GM21619 (cell line): ENCODE data around the gene KLF15.

Source experiments
- ATAC-seq: cut with Tn5 transposase; IDR thresholded peaks from one replicate; pipeline ENCODE4 v1.9.1; 2021; ENCODE audit not compliant: unreplicated experiment

The KLF15 gene

DNA sequence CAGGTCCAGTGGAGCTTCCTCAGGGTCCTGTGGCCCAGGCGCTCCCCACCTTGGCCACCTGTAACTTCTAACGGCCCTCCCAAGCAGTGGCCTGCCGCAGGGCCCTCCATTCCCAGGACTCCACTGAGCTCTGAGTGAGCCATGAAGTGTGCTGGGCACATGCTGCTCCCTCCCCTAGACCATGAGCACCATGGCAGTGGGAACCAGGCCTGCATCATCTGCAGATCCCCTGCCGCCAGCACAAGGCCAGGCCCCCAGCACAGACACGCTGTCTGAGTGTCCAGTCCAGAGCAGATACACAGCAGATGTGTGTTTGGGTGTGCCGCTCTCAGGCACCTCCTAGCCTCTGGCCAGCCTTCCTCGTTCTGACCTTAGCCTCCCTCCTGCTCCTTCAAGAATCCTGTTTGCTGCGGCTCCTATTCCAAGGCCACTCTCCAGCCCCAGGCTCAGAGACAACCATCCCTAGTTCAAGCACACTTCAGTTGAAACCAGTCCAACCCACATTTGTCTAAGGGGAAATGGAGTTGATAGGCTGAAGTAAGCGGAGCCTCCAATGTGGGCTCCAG is 7.0 kb upstream of the KLF15 start:
- no peak for ATAC-seq

DNA sequence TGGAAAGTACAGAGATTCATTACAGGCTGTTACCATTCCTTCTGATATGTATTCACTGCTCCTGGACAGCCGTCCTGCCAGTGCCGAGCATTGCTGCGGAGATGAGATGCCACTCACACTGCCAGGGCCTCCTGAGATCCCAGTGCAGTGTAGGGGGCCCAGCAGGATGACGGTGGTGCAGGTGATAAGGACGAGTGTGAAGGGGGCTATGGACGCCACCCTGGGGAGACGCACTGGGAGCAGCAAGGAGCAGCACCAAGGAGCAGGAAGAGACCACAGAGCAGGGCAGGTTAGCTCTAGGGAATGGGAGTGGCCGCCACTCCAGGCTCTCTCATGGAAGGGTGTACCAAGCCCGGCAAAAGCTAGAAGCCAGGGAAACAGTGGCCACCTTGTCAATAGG is 4.0 kb upstream of the KLF15 start:
- ATAC-seq, result no peak

DNA sequence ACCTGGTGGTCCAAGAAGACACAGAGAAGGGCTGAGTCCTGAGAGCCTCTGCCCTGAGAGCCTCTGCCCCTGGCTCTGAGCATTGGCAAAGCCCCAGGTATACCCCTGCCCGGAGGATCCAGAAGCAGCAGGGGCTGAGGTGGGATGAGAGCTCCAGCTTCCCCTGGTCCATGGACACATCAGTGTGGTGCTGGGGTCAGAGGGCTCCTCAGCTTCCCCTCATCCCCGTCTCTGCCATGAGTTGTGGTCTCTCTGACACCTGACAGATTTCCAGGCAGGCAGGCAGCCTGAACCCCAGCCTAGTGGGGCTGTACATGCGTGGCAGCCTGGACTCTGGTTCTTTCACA is 3.5 kb upstream of the KLF15 start:
- no peak for ATAC-seq

DNA sequence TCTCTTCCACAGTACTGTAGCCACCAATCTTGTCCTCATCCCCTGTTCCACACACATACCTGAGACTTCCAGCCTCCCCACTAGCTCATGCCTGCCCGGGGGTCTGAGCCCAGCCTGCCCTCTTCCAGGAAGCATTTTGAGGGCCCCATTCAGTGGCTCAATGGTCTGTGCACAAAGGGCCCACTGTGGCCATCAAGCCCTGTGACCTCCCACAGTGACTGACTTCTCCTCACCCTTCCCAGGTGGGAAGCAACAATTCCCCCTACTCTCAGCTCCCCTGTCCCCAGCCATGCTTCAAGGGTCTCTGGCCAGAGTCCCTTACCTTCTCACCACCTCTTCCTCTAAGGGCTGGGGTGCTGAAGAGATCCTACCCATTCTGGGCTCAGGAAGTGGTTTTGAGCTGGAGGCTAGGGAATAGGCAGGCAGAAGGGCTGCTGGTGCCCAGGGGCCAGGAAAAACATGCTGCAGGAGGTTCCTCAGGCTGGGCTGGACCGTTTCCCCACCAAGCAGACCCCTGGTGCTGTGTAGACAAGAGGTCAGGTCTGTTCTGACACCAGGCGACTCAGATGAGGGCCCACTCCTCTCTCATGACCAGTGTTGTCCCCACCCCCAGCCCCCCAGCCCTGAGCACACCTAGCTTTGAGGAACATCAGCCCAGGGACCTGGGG is 3.0 kb upstream of the KLF15 start:
- no peak for ATAC-seq

DNA sequence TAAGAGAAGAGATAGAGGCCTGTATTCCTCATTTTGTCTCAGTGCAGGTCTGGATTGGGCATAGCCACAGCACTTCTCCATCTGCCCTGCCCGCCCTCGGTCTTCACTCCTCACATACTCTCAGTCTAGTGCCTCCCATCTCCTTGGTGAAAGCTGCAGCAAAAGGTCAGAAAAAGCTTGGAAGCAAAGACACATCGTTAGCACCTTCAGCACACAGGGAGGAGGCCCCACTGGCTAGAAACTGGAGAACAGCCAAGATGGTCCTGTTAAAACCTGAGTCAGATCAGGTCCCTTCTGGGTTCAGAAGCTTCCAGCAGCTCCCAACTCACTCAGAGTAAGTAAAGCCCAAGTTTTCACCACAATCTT is 1.6 kb upstream of the KLF15 start:
- no peak for ATAC-seq

DNA sequence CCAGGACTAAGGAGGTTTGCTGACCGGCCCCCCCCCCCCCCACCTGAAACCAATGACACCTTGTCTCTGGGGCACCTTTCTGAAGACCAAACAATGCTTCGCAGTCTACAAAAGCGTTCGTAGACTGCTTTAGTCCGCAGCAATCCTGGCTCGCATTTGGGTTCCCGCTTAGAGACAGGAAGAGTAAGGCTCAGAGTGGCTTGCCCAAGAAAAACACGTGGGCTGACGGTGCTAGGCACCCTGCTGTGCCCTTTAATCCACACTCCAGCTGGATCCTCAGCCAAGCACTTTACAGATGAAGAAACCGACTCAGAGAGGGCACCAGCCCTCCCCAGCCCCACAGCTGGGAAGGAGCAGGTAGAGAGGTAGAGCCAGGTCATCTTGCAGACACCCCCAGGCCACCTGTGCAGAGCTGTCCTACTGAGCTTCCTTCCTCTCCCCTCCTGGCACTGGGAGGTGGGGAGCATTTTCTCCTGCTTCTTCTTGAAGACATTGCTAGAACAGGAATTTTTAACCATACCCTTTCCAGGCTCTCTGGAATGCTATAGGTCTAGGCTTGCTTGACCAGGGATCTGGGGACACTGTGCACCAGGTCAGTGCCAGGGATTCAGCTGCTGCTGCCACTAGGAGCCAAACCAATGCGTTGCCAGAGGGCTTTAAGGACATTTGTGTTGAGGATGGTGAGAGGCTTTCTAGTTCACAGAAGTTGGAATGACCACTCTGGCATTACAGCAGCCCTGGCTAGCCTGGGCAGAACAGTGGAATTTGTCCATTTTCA is 1.0 kb upstream of the KLF15 start:
- ATAC-seq, result no peak

DNA sequence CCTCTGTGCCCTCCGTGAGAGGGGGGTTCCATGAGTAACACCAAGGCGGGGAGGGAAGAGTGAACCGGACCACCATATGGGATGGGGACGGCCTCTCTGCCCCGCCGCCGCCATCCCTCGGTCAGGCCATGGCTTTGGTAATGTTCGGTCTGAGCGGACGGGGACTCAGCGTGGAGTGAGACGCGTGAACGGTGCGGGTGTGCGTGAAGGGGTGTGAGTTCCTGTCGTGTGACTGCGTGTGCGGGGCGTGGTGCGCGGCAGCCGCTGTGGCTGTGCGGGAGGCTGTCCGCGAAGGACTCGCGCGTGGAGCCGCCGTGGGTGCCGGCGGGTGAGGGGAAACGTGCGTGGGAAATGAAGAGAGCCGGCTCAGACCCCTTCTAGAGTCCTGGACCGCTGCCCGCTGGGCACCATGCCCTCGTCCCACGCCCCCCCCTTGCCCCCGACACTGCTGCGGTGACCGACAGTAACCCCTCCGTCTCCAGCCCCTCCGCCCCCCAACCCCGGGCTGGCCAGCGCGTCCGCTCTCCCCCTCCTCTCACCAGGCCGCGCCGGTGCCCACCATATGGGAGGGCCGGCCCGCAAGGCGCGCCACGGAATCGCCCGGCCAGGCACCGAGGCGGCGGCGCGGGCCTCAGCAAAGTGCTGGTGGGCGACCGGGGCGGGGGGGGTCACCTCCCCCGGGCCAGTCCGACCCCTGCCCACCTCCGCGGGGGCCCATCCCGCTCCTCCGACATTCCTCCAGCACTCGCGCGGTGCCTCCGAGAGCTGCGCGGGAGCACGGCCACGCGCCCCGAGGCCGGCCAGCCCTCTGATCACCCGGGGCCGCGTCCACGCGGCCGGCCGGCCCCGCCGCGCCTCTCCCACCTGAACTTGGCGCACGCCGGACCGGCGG is 589 bp downstream of the KLF15 start:
- ATAC-seq, result no peak

DNA sequence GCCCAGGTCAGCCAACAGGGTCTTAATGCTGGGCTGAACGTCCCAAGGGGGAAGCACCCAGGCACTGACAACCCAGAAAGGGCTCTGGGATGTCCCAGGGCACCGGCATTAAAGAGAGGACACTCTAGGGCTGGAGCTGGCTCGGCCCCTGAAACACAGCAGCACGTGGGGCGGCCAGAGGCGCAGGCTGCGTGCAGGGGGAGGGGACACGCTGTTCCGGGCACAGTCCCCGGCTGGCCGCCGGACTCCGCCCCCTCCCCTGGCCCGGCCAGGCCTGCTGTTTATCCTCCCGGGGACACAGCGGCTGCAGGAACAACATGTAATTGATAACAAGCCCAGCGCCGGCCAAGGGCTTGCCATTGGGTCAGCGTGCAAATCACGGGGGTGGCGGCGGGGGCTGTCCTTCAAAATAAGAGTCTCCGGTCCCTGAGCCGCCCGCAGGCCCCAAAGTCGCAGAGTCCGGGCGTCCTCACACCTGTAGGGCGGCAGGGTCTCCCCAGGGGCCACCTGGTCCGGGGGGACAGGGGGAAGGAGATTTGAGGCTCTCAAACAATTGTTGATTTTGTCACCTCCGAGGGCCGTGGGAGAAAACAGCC is 1.3 kb downstream of the KLF15 start:
- ATAC-seq, result no peak

DNA sequence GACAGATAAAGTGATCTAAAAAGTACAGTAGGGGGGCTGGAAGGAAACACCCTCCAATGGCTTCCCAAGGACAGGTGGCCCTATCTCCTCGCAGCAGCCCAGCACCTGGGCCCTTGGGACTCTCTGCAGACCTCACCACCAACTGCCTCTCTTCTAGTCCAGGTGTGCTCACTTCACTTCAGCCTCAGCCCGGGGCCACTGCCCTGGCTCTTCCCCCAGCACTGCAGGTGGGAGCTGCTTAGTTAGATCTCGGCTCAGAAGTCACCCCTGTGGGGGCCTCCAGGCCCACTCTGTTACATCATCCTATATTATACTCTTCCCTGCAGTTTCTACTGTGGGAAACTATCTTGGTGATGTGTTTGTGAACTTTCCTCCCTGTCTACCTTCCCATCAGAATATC is 2.0 kb downstream of the KLF15 start:
- no peak for ATAC-seq

DNA sequence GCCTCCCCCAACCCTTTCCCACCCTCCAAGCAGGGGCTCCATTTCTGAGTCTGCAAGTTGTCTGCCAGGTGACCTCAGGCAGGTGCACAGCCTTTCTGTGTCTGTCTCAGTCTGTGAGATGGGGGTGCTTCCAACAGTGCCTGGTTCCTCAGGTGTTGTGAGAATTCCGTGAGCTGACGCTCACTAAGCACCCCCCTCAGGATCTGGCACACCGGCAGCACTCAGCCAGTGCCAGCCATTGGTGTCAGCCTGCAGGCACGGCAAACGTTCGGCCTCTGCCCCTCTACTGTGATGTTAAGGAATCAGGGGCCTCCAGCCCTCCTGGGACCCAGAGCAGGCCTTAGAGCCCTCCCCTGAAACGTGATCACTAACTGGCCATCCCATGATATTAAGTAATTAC is 2.4 kb downstream of the KLF15 start:
- ATAC-seq, result no peak

DNA sequence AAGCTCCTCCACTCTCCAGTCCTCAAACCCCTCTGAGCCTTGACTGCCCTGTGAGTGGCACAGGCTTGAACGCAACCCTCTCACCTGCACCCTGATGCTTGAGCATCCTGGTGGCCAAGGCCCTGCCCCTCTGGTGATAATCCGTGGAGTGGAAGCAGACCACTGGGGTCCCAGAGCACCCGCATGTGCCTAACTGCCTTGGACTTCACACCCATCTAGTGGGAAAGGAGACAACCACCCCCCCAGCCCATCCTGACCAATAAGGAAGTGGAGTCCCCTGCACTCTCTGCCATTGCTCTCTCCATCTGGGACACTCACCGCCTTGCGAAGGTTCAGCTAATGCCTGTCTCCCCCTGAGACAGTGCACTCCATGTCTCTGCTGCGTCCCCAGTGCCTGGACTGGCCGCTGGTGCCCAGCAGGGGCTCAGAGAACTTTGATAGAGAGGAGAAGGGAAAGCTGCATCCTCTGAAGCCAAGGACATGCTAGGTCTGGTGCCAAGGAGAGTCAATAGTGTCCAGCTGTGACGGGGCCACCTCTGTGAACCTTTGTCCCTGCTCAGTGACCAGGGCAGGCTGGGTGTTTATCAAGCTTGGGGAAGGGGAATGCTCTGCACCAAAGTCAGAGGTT is 3.4 kb downstream of the KLF15 start:
- ATAC-seq, result no peak

DNA sequence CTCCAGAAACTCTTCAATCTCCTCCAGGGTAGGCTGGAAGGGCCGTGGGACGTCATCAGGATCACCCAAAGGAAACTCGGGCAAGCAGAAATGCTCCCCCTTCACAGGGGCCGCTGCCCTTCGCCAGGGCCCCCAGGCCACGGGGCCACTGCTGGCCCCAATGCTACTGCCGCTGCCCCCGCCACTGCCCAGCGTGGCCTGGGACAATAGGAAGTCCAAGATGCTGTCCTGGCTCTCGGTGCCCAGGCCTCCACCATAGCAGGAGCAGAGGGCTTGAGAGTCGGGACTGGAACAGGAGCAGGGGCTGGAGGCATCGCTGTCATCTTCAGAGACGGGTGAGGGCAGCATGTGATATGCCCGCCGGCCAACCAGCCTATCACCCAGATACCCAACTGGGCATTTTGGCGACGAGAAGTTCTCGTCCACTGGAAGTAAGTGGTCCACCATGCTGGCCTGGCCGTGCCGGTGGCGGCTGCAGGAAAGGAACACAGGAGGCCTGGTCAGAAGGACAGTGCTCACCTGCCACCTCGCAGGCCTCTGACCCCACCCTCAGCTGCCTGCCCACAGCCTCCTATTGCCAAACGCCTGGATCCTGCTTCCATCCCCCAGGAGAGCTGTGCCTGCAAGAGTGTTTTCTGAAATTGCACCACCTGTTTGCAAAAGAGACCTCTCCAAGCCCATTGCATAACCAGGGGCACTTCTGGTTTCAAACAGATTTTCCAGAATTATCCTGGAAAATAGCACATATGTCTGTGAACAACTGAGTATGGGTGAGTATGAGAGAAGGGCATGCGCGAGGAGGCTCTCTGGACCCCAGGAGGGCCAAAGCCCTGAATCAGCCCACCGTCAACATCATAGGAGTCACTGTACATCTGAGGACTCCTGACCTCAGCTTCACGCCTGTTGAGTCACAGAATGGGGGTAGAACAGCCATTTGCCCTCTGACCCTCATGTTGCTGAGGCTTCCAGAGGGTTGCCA is 4.4 kb downstream of the KLF15 start:
- no peak for ATAC-seq

DNA sequence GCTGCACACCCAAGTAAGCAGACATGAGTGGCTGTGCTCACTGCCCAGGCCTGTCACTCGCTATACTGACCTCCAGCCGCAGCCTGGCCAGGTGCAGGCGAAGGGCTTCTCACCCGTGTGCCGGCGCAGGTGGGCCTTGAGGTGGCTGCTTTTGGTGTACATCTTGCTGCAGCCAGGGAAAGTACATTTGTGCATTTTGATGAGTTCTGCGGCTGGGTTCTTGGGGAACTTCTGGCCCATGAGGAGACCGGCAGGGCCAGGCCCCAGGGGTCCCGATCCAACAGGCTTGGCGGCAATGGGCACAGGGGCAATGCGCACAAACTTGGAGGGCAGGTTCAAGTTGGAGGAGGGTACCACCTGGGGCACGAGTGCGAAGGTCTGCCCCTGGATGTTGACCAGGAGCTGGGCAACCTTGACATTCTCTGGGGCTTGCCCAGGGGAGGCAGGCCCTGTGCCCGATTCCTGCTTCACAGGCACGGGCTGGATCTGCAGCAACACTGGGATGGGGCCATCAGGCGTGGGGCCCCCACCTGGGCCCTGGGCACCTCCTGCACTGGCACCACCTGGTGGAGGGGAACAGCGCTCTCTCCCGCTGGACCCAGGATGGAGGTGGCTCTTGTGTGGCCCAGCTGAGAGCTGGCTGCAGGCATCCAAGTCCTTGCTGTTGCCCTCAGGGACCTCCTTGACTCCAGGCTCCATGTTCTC is 5.3 kb downstream of the KLF15 start:
- no peak for ATAC-seq

DNA sequence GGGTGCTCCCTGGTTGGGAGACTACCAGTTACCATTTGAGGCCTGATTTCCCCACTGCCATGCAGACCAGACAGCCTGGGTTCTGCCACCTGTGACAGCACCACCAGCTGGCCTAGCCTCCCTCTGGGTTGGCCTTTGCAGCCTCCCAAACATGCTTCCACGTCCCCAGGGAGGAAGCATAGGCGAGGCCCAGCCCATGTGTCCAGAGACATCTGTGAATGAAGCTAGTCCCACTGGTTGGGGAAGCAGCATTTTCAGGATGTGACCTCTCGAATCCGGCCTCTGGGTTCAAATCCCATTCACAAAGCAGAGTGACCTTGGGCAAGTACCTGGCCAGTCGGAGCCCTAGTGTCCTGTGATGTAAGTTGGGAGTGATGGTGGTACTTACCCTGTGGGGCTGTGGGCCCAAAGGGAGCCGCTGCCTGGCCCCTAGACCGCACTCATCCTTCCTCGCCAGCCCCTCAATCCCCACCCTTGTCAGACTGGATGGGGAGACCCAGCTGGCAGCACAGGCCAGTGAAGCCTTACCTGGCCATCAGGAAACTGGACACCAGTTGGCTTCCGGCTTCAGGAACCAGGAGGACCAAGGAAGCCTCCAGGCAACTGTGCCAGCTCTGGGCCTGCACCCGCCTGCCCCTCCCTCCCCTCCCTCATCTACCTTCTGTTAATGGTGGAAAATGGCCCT is 6.0 kb downstream of the KLF15 start:
- ATAC-seq, result no peak

DNA sequence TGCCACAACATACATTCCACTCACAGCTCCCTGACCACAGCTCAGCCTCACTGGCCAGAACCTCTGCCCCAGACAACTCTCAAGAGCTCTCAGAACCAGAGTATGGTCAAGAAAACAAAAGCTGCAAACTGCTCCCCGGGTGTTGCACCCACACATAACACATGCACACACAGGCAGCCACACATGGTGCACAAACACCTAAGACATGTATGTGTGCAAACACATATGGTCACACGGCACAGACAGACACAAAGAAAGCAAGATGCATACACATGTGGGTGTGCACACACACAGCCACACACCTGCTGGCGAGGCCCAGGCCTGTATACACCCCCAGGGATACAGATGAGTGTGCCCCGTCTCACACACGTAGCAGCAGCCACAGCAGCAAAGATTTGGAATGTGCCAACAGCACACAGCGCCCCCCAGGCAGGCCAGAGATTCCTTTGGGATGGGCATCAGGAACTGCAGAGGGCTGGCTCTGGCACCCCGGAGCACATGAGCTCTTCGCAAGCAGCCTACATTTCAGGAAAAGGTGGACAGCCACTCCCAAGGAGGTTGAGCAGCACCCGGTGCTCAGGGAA is 6.6 kb downstream of the KLF15 start:
- ATAC-seq, result no peak

DNA sequence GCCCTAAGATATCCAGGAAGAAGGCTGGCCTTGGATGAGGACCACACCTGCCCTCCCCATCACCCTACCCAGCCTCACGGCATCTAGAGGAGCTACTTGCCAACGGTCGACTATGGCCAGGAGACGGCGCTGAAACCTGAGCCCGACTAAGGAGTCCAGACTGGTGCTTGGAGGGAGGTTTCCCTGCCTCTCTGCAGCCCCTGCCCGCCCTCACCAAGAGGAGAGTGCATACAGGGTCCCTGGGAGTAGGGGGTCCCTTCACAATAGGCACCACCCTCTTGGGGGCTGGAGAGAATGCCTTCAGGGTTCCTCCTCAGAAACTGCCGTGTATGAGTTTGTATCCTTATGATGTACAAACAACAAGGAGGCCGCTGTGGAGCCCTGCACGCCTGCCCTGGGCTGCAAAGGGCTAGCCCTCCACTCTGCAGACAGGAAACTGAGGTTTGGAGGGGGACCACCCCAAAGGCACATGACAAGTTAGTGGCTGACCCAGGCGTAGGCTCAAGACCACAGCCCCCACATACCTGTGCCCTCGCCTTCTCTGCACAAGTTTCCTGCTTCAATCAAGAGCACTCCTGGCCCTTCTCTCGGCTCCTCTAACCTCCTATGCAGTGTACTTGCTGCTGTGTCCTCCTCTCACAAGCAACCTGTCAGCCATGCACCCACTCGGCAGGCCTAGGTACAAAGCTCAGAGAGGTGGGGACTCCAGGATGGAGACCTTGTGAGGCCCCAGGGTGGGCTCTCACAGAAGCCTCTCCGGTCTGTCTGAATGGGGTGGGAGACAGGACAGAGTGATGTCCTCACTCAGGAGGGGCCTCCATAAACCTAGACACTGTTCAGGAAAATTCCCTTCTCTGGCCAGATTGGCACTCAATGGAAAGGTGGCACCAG is 7.4 kb downstream of the KLF15 start:
- ATAC-seq, result no peak

DNA sequence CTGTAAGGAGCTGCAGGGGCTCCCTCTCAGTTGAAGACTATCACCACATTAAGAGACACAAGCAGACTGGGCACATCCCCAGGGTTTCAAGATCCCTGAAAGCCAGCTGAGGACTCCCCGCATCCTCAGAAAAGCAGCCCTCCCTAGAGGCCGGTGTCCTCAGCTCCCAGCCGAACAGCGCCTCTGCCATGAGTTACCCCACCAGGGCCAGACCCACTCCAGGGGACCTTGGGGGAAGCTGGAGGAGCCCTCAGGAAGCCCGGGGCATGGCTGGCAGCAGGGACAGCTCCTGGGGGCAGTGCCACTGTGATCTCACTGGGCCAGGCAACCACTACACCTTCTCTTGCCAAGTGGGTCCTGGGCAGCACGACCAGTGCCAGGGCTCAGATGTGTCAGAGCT is 8.1 kb downstream of the KLF15 start:
- ATAC-seq, result no peak
